HepG2 (cell line): ENCODE data around the gene WDR18. TPM values are rescaled to one million over a fixed set of nuclear protein-coding genes. Genes with fewer than 3 reads are reported as not detected.
A peak's percentile ranks its signal among the peaks of the same experiment; 100 is the strongest.

Experiments used
- DDIT3 ChIP-seq: sonication (generic); formaldehyde crosslinking; IDR thresholded peaks from 2 replicates; pipeline ENCODE4 v1.4.0; 2020; ENCODE audit warnings: mild to moderate bottlenecking, missing genetic modification reagents
- HIC2 ChIP-seq: sonication (generic); formaldehyde crosslinking; IDR thresholded peaks from 2 replicates; pipeline ENCODE4 v1.9.0; 2022; ENCODE audit warnings: low read depth, missing genetic modification reagents
- HMGA1 ChIP-seq: sonication (generic); formaldehyde crosslinking; conservative IDR thresholded peaks from 2 replicates; pipeline ENCODE4 v1.4.0; 2020; ENCODE audit warnings: missing genetic modification reagents
- HOXA9 ChIP-seq: sonication (generic); formaldehyde crosslinking; IDR thresholded peaks from 2 replicates; pipeline ENCODE4 v1.8.1; 2022; ENCODE audit warnings: missing genetic modification reagents, mild to moderate bottlenecking, moderate library complexity, borderline replicate concordance
- JUNB ChIP-seq: sonication (generic); formaldehyde crosslinking; IDR thresholded peaks from 2 replicates; pipeline ENCODE4 v1.8.0; 2022; ENCODE audit warnings: missing genetic modification reagents, mild to moderate bottlenecking, borderline replicate concordance
- UBTF ChIP-seq: sonication (generic); formaldehyde crosslinking; IDR thresholded peaks from 2 replicates; pipeline ENCODE4 v1.4.0; 2020; ENCODE audit warnings: mild to moderate bottlenecking, missing genetic modification reagents
- ZBED4 ChIP-seq: sonication (generic); formaldehyde crosslinking; IDR thresholded peaks from 2 replicates; pipeline ENCODE4 v1.4.0; 2020; ENCODE audit warnings: missing genetic modification reagents, borderline replicate concordance
- ZBTB49 ChIP-seq: sonication (generic); formaldehyde crosslinking; IDR thresholded peaks from 2 replicates; pipeline ENCODE4 v1.4.0; 2020; ENCODE audit warnings: missing genetic modification reagents, borderline replicate concordance
- ZIK1 ChIP-seq: sonication (generic); formaldehyde crosslinking; IDR thresholded peaks from 2 replicates; pipeline ENCODE4 v1.5.0; 2020; ENCODE audit warnings: mild to moderate bottlenecking, low read depth, missing genetic modification reagents, borderline replicate concordance
- ZMYM4 ChIP-seq: sonication (generic); formaldehyde crosslinking; IDR thresholded peaks from 2 replicates; pipeline ENCODE4 v1.8.1; 2023; ENCODE audit warnings: mild to moderate bottlenecking, missing genetic modification reagents
- ZNF512B ChIP-seq: sonication (generic); formaldehyde crosslinking; IDR thresholded peaks from 2 replicates; pipeline ENCODE4 v1.5.1; 2020; ENCODE audit warnings: missing genetic modification reagents, mild to moderate bottlenecking, borderline replicate concordance
- ZNF547 ChIP-seq: sonication (generic); formaldehyde crosslinking; IDR thresholded peaks from 2 replicates; pipeline ENCODE4 v1.5.1; 2020; ENCODE audit warnings: mild to moderate bottlenecking, missing genetic modification reagents
- ZNF572 ChIP-seq: sonication (generic); formaldehyde crosslinking; IDR thresholded peaks from 2 replicates; pipeline ENCODE4 v1.5.1; 2020; ENCODE audit warnings: mild to moderate bottlenecking, missing genetic modification reagents
- ZNF644 ChIP-seq: IDR thresholded peaks from 2 replicates; pipeline ENCODE4 v1.6.1; 2016; ENCODE audit warnings: low read depth
- polyA plus RNA-seq, 8 experiments: library from polyadenylated mRNA; depleted of rRNA in 3 of 8; stranded (reverse) in 7 of 8; unstranded in 1 of 8; fragments of >200 nt; fragmentation: Illumina TruSeq in 4 of 8; extraction: Trizol in 4 of 8; gene quantifications; 2 replicates each; pipeline versions ENCODE4 v1.2.1 to v1.2.3, GENCODE V29; 2011 to 2016; ENCODE audit warnings: low read depth in 4 of 8, missing spikeins in 1 of 8, mixed read lengths in 1 of 8; ENCODE audit not compliant: insufficient read depth in 1 of 8
- total RNA-seq, 5 experiments: library from RNA; depleted of rRNA; stranded (reverse); fragments of >200 nt; fragmentation: Illumina TruSeq; extraction: Trizol; gene quantifications; 2 replicates each; pipeline ENCODE4 v1.2.3, GENCODE V29; 2016; ENCODE audit warnings: low read depth in 1 of 5

Gene WDR18
- total and polyA plus RNA-seq, 2 of the 13 experiments (the other 11 are each of a cell fraction or from before 2014, with no cell fraction given), result 36.4 to 47.6 TPM

GRCh38 chr19:982567-983170, 1.5 kb upstream of the WDR18 start (continued):
- TF ChIP-seq ZBTB49 (CRISPR knock-in tag), result no peak
- TF ChIP-seq ZNF644, result no peak
- TF ChIP-seq UBTF (CRISPR knock-in tag), result peak; percentile 67; the same call in 1 of the 2 replicates
- TF ChIP-seq ZMYM4 (CRISPR knock-in tag), result no peak
- TF ChIP-seq ZIK1 (CRISPR knock-in tag), result peak; percentile 47; the same call in 1 of the 2 replicates
- TF ChIP-seq ZNF512B, result no peak
- TF ChIP-seq HIC2 (CRISPR knock-in tag), result peak; percentile 25; the same call in 1 of the 2 replicates
- TF ChIP-seq ZBED4, result no peak
- no peak for TF ChIP-seq HMGA1 (CRISPR knock-in tag)
- no peak for TF ChIP-seq ZNF547 (CRISPR knock-in tag)
- TF ChIP-seq ZNF572, result no peak
- TF ChIP-seq DDIT3 (CRISPR knock-in tag), result no peak
- TF ChIP-seq HOXA9, result no peak
- TF ChIP-seq JUNB, result no peak
